Eye (tissue), 1 donor: ENCODE data around the gene PPP1R1B.

Experiments
- DNase-seq: peaks from one replicate; pipeline ENCODE4 v3.0.0-alpha.2; 2015

PPP1R1B gene

DNA sequence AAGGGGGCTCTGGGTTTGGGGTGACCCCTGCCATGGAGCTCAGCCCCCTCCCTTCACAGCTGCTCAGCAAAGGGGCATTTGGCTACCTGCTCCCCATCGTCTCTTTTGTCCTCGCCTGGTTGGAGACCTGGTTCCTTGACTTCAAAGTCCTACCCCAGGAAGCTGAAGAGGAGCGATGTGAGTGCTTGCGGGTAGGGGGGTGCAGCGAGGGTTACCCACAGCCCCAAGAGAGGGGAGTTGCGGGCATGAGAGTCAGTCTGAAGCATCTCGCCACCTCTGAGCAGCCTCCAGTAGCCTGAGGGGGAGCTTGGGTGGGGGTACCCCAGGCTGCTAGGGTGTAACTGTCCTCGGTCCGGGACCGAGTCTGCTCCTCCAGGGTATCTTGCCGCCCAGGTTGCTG lies 31.6 kb downstream of the PPP1R1B start:
- DNase-seq: no peak

DNA sequence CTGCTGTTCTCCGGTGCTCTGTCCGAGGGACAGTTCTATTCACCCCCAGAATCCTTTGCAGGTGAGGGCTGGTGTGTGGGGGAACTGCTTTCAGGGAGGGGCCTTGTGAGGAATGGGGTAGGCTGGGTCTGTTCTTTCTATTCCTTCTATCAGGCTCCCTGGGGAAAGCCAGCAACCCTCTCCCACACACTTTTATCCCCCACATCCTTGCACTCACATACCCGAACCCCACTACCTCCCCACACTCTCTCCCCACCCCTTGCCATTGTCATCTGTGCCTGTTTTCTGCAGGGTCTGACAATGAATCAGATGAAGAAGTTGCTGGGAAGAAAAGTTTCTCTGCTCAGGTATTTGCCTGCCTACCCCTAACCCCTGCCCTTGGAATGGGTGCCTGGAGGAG lies 32.0 kb downstream of the PPP1R1B start:
- no peak for DNase-seq

DNA sequence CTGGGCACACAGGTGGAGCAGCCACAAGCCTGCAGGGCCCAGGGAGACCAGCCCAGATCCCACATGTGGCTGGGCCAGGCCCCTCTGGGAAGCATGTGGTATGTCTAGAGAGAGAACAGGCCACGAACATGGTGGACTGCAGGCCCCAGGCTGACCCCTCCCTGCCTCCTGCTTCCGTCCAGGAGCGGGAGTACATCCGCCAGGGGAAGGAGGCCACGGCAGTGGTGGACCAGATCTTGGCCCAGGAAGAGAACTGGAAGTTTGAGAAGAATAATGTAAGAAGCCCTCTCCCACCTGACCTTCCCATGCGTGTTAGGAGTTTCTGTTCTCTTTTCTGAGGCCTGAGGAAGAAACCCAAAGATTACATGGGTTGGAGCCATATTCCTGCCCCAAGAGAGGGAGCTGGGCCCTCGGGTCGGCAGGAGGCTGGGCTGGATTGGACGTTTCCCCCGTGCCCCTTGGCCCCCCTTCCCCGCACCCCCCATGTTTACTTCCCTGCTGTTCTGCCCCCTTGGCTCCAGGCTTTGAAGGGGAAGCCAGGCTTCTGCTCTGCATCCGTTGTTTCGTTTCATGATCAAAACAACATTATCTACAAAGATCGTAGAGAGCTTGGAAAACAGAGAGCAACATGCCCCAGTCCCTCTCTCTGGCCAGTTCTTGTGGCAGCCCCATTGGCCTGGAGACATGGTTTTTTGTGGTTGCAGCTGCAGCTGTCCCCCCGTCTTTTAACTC lies 32.7 kb downstream of the PPP1R1B start:
- no peak for DNase-seq

DNA sequence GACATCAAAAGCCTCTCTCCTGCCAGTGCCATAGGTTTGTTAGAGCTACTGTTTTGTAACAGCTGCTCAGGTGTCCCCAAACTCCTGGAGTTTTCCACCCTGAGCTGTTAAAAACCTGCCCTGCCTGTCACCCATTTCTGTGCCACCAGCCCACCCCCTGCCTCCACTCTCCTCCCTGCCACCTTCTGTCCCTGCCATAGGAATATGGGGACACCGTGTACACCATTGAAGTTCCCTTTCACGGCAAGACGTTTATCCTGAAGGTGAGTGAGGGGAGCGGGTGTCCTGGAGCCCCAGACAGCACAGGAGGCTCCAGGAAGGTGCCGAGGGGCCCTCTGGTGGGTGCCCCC lies 33.2 kb downstream of the PPP1R1B start:
- no peak for DNase-seq

DNA sequence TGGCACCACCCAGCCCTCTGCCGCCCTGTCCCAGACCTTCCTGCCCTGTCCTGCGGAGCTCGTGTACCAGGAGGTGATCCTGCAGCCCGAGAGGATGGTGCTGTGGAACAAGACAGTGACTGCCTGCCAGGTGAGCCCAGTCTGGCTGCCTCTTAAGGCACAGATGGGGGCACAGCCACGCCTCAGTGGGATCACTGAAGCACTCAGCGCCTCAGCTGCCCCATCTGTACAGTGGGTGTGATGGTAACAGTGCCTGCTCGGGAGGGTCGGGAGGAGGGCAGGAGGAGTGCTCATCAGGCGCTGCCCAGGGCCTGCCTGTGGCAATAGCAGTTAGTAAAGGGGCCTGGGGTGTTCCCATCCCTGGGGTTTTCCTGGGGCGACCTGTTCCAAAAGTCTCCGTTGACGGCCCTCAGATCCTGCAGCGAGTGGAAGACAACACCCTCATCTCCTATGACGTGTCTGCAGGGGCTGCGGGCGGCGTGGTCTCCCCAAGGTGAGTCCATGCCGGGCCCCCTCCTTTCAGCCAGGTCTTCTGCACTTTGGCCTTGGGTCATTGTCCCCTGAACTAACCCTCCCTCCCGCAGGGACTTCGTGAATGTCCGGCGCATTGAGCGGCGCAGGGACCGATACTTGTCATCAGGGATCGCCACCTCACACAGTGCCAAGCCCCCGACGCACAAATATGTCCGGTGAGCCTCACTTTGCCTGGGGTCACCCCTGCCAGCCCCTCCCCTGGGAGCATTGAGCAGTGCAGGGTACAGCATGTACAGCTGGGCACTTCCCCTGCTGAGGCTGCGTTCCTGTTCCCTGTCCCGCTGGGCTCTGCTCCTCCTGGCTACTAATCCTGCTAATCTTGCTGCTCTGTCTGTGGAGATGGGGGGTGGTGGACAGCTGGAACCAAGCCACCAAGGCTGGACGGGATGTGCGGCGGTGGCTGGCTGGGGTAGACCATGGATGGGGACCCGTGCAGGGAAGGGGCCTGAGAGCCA lies 33.9 kb downstream of the PPP1R1B start:
- no peak for DNase-seq

GRCh38 chr17:39661744-39662541 lies 35.2 kb downstream of the PPP1R1B start:
- no peak for DNase-seq

DNA sequence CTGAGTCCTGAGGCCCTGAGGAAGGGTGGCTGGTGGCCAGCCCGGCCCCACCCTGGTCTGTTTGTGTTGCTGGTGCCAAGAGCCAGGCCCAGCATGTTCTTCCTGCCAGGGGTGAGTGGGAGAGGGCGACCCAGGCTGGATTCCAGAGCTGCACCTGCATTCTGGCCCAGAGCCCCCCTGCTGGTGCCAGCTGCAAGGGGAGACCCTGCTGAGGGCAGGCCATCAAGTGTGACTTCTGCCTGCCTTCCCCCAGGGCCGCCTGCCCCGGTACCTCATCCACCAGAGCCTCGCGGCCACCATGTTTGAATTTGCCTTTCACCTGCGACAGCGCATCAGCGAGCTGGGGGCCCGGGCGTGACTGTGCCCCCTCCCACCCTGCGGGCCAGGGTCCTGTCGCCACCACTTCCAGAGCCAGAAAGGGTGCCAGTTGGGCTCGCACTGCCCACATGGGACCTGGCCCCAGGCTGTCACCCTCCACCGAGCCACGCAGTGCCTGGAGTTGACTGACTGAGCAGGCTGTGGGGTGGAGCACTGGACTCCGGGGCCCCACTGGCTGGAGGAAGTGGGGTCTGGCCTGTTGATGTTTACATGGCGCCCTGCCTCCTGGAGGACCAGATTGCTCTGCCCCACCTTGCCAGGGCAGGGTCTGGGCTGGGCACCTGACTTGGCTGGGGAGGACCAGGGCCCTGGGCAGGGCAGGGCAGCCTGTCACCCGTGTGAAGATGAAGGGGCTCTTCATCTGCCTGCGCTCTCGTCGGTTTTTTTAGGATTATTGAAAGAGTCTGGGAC lies 36.0 kb downstream of the PPP1R1B start:
- DNase-seq: no peak

DNA sequence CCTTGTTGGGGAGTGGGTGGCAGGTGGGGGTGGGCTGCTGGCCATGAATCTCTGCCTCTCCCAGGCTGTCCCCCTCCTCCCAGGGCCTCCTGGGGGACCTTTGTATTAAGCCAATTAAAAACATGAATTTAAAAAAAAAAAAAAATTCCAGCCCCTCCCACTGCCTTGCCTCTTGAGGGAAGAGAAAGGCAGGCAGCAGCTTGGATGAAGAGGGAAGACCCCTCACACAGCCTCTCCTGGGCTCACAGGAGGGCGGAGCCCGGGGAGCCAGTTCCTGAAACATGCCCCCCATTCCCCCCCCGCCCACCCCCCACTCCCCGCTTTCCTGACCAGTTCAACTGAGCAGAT lies 36.6 kb downstream of the PPP1R1B start:
- DNase-seq: no peak

DNA sequence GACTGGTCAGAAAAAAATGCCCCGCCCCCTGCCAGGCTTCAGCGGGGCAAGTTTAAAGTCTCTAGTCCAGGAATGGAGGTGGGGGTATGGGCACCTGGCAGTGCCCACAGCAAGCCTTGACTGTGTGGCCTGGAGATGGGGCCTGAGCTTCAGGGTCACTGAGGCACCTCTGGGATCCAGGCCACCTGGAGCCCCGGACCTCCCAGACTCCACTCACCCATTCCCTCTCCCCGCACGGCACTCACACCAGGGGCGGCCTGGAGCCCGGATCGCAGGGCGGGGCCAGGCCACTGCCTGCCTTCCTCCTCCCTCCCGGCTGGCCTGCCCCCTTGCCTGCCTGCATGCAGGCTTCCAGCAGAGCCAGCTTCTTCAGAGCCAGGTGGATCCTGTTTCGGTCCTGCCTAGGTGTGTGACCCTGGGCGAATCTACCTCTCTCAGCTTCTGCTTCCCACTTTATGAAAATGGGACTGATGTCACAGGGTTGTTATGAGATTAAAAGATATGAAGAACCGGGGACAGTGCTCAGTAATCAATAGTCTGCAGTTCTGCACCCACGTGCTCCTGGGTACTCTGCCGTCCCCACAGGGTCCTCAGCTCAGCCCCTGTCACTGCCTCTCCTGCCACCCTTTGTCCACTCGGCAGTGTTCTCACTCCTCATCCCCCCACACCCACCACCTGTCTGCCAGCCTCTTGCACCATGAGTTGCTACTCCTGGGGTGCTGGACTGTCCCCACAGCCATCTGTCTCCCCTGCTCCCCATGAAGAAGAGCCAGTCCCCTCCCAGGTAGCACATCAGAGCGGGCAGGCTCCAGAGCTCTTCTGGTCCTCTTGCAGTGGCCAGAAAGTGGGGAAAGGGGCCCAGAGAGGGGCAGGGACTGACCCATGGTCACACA lies 37.2 kb downstream of the PPP1R1B start:
- no peak for DNase-seq

DNA sequence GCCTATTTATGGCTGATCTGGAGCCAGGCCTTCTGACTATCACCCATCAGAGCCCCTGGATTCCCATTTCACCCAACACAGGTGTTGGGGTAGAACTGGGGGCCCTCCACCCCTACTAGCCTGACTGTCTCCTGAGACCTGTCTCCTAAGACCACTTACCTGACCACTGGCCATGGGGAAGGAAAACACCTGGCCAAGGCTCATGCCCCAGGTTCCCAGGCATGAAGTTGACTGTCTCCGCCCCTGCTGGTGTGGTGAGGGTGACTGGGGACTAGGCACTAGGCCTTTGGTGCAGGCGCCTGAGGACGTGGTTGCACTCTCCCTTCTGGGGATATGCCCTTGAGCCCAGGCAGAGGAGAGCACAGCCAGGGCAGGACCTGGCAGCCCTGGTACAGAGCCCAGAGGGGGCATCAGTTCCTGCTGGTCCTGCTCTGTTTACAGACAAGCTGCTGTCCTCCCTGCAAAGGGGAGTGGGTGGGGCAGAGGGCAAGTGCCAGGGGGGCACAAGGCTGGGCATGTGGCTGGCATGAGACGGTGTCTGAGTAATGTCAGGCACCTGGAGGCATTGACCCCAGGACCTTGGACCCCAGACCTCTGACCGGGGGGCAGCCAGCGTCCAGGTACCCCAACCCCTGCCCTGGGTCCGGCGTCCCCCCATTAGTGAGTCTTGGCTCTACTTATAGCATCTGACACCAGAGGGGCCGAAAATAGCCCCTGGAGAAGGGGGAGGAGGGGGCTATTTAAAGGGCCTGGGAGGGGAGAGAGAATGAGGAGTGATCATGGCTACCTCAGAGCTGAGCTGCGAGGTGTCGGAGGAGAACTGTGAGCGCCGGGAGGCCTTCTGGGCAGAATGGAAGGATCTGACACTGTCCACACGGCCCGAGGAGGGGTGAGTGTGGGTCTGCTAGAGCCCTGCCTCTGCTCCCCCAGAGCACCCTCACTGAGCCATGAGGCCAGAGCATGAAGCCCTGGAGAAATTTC lies 38.1 kb downstream of the PPP1R1B start, which contains the start of gene TCAP:
TCAP (plus strand) TSS at position 769 of the 981 bp plus-strand sequence; CDS start at position 780, 11 bp downstream.
- DNase-seq: no peak

GRCh38 chr17:39665642-39666224 lies 39.0 kb downstream of the PPP1R1B start:
- DNase-seq: peak; percentile 50

DNA sequence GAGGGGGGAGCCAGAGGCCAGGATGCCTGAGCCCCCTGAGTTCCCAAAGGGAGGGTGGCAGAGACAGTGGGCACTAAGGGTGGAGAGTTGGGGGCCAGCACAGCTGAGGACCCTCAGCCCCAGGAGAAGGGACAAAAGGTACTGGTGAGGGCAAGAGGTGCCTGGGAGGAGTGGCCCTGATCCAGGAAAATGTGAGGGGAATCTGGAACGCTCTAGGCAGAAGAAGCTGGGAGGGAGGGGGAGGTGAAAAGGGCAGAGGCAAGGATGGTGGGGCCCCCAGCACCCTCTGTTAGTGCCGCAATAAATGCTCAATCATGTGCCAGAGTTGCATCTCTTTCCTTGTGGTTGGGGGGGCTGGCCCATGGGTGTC lies 39.5 kb downstream of the PPP1R1B start:
- no peak for DNase-seq

- no peak for DNase-seq
Measured at GRCh38 chr17:39666601-39667261, 40.0 kb downstream of the PPP1R1B start.

GRCh38 chr17:39667262-39667944 lies 40.7 kb downstream of the PPP1R1B start:
- DNase-seq: peak; percentile 60

GRCh38 chr17:39667945-39668924 lies 41.5 kb downstream of the PPP1R1B start, which contains the start of gene PNMT:
TSS of gene PNMT (plus strand) at chr17:39668453. CDS start at chr17:39668476, 23 bp downstream.
- peak; percentile 87 for DNase-seq

DNA sequence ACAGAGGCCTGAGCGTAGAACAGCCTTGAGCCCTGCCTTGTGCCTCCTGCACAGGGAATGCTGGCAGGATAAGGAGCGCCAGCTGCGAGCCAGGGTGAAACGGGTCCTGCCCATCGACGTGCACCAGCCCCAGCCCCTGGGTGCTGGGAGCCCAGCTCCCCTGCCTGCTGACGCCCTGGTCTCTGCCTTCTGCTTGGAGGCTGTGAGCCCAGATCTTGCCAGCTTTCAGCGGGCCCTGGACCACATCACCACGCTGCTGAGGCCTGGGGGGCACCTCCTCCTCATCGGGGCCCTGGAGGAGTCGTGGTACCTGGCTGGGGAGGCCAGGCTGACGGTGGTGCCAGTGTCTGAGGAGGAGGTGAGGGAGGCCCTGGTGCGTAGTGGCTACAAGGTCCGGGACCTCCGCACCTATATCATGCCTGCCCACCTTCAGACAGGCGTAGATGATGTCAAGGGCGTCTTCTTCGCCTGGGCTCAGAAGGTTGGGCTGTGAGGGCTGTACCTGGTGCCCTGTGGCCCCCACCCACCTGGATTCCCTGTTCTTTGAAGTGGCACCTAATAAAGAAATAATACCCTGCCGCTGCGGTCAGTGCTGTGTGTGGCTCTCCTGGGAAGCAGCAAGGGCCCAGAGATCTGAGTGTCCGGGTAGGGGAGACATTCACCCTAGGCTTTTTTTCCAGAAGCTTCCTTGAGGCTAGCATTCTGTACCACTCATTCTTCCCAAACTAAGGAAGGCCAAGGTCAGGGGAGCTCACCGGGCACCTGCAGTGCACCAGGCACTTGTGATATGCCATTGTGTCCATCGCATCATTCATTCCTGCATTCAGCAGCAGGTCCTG lies 43.4 kb downstream of the PPP1R1B start:
- no peak for DNase-seq
